ENCODE data around the gene ALDH1L2. TPM values are rescaled to one million over a fixed set of nuclear protein-coding genes. Genes with fewer than 3 reads are reported as not detected.

ALDH1L2 gene
- total and polyA plus RNA-seq, 9 of the 15 experiments (the other 6 are each of a cell fraction or from before 2014, with no cell fraction given), result 1.1 to 9.9 (median 3.8) TPM

DNA sequence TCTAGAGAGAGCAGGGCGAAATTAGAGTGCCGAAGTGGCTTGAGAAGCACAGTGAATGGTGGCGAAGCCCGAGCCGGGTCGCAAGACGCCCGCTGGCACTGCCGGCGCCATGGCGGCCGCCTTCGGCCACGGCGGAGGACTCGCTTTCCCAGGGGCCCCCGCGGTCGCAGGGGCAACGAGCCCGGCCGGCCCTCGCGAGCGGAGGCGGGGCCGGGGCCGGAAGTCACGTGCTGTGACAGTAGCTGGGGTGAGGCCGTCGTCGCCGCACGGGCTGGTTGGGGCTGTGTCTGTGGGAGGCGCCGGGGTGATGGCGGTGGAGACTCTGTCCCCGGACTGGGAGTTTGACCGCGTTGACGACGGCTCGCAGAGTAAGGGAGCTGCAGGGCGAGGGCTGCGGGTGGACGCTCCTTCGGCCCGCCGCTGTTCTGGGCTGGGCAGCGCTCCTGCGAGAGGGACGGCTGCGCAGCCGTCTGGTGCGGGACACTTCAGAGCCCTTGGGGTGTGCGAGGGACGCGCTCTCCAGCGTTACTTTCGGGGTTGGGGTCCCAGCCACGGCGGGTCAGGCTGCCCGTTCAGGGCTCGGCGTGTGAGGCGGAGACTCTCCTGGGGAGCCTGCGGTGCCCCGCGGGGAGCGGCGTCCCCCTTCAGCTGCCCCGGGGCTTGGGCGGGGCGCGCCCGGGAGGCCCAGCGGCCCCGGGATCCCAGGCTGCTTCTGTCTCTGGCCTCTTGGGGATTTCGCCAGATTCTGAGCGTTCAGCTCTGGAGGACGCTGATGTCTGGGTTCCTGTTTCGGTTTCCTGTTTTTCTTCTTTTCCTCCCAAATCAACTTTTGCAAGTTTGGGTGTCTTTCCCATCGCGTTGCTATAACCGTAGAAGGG lies 23.5 kb upstream of the ALDH1L2 start, which contains the start of gene WASHC4 (continued):
- TF ChIP-seq CBX1 (IDR thresholded peaks at IDR 0.05; ENCODE audit: low read depth), result peak; percentile 83; the same call in 1 of the 2 replicates
- TF ChIP-seq ZNF57 (CRISPR knock-in tag; IDR thresholded peaks at IDR 0.05), result no peak
- TF ChIP-seq ZNF354B (CRISPR knock-in tag; IDR thresholded peaks at IDR 0.05), result no peak
- no peak for TF ChIP-seq COPS2 (conservative IDR thresholded peaks at IDR 0.05)
- no peak for TF ChIP-seq CBFA2T3 (IDR thresholded peaks at IDR 0.05)
- TF ChIP-seq POLR2AphosphoS5 (IDR thresholded peaks at IDR 0.05; ENCODE audit: control insufficient read depth, insufficient read depth, low read depth, low read length), result peak; percentile 90
- no peak for TF ChIP-seq HSF4 (CRISPR knock-in tag; IDR thresholded peaks at IDR 0.05; ENCODE audit: borderline replicate concordance)
- TF ChIP-seq CC2D1A (IDR thresholded peaks at IDR 0.05), result no peak
- peak; percentile 73 for TF ChIP-seq MBD2 (IDR thresholded peaks at IDR 0.05; ENCODE audit: borderline replicate concordance, low read depth)
- TF ChIP-seq MTA3 (IDR thresholded peaks at IDR 0.05; ENCODE audit: borderline replicate concordance), result peak; percentile 70; the same call in 1 of the 2 replicates
- no peak for TF ChIP-seq FOXO4 (CRISPR knock-in tag; IDR thresholded peaks at IDR 0.05)
- 0 out of 2 replicates have a peak, but pooled peaks have one; percentile 68 for TF ChIP-seq RBM14 (IDR thresholded peaks at IDR 0.05; ENCODE audit: borderline replicate concordance, insufficient read depth, low read depth, low read length)
- TF ChIP-seq U2AF1 (optimal IDR thresholded peaks at IDR 0.05; ENCODE audit: low read depth, low read length), result peak; percentile 53
- peak; percentile 86 for TF ChIP-seq POLR2B (IDR thresholded peaks at IDR 0.05; ENCODE audit: low read depth, partially characterized antibody)
- peak; percentile 82 for TF ChIP-seq ZBTB17 (CRISPR knock-in tag; IDR thresholded peaks at IDR 0.05)
- no peak for TF ChIP-seq ZNF124 (CRISPR knock-in tag; IDR thresholded peaks at IDR 0.05)
- TF ChIP-seq HDAC3 (IDR thresholded peaks at IDR 0.05; ENCODE audit: borderline replicate concordance, partially characterized antibody), result no peak
- TF ChIP-seq KHSRP (IDR thresholded peaks at IDR 0.05), result no peak
- peak in 1 of 2 experiments; percentile 63; a peak in 1 of 4 replicates for TF ChIP-seq RCOR1 (IDR thresholded peaks at IDR 0.05; ENCODE audit: borderline replicate concordance in 1 of 2, low read depth in 2 of 2, low read length in 2 of 2)
- TF ChIP-seq DDX20 (tag; IDR thresholded peaks at IDR 0.05; ENCODE audit: low read depth), result no peak
- TF ChIP-seq HMG20A (CRISPR knock-in tag; conservative IDR thresholded peaks at IDR 0.05), result no peak
- no peak for TF ChIP-seq ZKSCAN3 (CRISPR knock-in tag; IDR thresholded peaks at IDR 0.05)
- TF ChIP-seq ATF3 (IDR thresholded peaks at IDR 0.05), result no peak
- TF ChIP-seq ATF3 (CRISPR knock-in tag; conservative IDR thresholded peaks at IDR 0.05), result no peak

Measured in K562 (cell line).